Measurements from ENCODE around the gene PLEKHA5.
"Not testable (repeated sequence)": the region's sequence is repeated elsewhere in the genome, so short reads cannot be mapped to it uniquely, and the experiment has no call there.

The PLEKHA5 gene

DNA sequence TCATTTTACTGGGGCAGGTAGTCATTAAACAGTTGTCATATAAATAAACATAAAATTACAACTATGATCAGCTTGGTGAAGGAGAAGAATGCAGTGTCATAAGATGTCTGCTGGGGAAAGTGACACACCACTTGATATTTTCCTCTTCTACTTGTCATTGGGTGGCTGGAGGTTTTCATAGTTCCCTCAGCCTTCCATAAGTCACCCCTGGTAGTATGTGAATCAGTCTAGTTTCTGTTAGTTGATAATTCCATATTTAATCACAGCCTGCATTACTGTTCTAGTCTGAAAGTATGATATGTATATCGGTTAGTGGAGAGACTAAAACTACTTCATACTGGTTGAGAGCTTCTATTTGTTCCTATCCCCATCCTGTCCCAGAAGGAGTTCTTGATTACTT lies 38.2 kb downstream of the PLEKHA5 start:
- DNase-seq (ENCODE audit: low spot score), result no peak

GRCh38 chr12:19168644-19169043 lies 39.1 kb downstream of the PLEKHA5 start:
- DNase-seq (ENCODE audit: low spot score), result no peak

DNA sequence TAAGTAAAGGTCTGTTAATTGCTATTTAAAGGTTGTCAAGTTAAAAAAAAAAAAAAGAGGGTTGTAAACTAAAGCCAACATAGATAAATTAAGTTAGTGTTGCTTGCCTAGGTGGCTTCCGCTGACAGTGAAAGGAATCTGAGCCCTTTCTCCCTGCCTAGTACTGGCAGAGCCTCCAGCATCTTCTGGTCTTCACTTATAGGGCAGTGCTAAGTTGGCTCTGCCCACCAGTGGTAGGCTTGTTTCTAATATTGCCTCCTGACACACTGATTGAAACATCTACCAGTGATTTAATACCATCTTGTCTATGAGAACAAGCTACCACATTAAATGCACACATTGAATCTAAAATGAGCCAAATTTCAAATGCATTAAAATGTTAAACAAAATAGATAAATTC lies 39.7 kb downstream of the PLEKHA5 start:
- DNase-seq (ENCODE audit: low spot score), result no peak

DNA sequence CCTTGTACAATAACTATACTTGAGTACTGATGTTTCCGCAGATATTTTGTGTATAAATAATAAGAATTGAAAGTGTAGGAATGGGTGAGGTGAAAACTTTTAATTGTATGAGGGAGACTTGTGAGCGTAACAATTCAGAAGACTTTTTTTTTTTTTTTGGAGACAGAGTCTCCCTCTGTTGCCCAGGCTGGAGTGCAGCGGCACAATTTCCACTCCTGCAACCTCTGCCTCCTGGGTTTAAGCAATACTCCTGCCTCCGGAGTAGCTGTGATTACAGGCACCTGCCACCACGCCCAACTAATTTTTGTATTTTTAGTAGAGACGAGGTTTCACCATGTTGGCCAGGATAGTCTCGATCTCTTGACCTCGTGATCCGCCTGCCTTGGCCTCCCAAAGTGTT lies 40.8 kb downstream of the PLEKHA5 start:
- DNase-seq (ENCODE audit: low spot score), result not testable (repeated sequence)

DNA sequence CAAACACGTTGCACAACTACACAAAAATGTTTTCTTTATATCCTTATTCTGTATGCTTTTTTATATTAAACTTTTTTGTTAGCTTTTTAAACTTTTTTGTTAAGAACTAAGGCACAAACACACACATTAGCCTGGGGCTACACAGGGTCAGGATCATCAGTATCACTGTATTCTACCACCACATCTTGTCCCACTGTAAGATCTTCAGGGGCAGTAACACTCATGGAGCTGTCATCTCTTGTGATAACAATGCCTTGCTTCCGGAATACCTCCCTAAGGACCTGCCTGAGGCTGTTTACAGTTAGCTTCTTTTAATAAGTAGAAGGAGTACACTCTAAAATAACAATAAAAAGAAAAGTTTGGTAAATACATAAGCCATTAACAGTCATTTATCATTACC lies 42.2 kb downstream of the PLEKHA5 start:
- DNase-seq (ENCODE audit: low spot score), result no peak

DNA sequence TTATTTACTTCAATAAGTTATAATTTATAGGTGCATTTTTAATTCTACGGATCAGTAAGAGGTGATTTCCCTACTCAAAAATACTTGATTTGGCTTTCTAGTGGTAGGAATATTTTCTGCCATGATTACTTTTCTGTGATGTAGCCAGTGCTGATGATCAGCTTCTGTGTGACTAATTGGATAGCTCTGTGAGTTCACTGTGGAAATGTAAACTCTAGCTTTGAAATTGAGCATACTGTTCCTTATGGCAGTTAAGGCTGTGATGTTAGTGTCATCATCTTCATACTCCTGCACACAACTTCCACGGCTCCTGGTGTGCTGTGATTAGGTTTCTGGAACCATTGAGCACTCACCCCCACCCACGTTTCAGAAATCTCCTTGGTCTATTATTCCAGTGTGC lies 48.2 kb downstream of the PLEKHA5 start:
- no peak for DNase-seq (ENCODE audit: low spot score)

- no peak for DNase-seq (ENCODE audit: low spot score)
These were observed 50.5 kb downstream of the PLEKHA5 start for GRCh38 chr12:19179986-19180385.

DNA sequence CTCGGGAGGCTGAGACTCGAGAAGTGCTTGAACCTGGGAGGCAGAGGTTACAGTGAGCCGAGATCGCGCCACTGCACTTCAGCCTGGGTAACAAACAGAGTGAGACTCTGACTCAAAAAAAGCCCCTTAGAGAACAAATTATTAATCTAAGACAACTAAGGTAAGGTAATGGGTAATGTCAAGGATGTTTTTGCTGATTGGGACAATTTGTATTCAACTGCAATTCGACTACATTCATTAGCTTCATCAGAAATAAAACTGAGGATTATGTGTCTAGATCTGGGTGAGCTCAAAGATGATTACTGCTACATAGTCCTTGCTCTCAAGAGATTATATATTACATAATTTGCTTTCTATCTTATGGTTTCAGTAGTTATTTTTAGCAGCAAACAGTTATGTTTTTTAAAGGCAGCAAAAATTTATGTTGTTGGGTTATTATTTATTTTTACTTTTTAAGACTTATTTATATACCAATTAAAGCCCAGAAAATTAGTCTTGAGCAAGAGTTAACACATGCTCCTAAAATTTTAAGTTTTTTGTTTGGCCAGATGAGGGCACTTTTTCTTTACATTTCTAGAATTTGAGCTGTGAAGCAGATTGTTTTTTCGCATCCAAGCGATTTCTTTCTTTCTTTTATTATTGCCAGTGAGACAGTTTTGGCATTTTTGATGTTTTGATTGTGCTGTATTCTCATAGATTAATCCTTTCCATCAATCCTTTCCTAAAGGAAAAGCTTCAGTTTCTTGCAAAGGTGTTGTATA lies 52.3 kb downstream of the PLEKHA5 start:
- DNase-seq (ENCODE audit: low spot score), result no peak

DNA sequence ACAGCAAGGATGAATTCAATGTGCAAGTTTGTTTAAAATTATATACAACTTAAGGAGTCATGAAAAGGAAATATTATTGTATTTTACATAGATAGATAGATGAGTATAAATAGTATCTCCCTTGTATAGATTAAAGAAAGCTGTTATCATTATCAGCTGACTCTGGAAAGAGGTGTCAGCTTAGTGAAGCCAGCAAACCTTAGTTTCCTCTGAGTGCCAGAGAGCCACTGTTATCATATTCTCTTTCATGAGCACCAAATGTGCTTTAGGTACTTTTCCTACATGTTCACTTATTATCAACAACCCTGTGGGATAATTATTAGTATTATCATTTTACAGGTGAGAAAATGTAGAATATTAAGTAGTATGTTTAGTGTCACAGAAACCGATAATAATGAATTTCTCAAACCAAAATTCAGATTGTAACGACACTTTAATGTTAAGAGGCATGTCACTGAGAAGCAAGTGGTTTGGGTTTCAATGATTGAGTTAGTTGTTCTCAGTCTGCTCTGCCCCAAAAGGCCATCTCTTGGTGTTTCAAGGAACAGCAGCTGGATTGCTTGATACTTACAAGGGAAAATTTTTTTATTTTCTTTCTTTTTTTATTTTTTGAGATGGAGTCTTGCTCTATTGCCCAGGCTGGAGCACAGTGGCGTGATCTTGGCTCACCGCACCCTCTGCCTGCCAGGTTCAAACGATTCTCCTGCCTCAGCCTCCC lies 53.7 kb downstream of the PLEKHA5 start:
- DNase-seq (ENCODE audit: low spot score), result no peak

GRCh38 chr12:19185262-19185929 lies 55.9 kb downstream of the PLEKHA5 start:
- no peak for DNase-seq (ENCODE audit: low spot score)

DNA sequence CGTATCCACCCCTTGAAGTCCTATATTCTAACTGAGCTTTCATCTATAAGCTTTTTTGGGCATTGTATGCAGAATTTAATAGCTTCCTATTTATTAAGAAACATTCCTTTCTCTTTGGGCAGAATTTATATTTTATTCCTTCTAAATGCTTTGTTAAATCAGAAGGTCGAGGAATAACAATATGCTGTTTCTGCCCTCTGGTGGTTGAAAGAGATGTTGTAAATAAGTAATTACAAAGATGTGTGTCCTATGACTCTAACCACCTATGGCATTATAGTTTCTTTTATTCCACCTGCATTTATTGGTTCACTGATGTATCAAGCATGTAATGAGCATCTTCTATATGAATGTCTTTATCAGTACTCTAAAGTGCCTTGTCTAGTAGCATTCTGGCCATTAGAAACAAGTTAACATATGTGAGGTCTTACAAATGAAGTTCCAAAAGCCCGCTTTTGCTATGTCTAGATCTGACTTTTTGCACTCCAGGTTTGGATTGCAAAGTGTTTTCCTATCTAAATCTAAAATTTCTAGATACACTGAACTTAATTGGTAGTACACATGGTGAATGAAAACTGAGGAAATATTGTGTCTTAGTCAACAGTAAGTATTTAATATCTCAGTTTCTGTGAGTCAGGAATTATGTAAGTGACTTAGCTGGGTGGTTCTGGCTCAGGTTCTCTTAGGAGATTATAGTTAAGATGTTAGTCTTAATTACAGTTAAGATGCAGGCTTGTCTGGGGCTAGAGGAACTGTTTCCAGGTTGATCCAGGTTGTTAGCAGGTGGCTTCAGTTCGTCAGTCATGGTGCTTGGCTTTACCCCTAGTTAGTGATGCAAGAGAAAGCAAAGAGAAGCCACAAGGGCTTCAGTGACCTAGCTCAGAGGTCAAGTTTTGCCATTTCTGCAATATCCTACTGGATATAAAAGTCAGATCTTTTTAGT lies 57.5 kb downstream of the PLEKHA5 start:
- DNase-seq (ENCODE audit: low spot score), result peak; percentile 27

DNA sequence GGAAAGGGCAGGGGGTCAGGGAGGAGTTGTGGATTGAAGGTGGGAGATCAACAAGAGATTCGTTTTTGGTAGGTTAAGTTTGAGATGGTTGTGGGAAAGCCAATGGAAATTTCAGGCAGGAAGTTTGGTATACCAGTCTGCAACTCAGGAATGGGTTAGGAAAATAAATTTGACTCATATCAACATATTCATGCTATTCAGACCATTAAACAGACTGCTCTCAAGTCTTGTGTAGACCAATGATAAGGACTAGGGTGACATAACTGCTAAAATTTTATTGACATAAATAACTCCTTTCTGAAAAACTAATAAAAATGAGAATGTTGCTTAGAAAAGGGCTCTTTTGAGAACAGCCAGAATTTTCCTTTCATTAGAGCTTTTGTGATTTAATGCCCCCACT lies 60.0 kb downstream of the PLEKHA5 start:
- DNase-seq (ENCODE audit: low spot score), result no peak

- DNase-seq (ENCODE audit: low spot score), result no peak
These were observed 60.9 kb downstream of the PLEKHA5 start for GRCh38 chr12:19190292-19191031.

DNA sequence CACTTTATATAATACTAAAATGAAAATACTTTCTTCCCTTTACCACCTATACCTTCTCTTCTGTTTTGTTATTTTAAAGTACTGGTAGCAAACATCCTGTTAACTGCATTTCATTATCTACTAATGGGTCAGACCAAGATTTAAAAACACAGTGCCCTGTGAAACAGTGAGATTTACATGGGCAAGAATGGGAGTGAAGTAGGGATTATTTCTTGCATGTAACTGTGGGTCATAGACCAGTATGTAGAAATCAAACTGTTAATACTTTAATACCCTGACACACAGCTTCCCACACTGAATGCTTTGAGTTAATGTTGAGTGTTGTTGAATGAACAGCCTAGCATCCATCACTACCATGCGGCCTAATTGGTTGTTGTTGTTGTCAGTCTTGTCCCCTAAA lies 61.6 kb downstream of the PLEKHA5 start:
- DNase-seq (ENCODE audit: low spot score), result no peak

DNA sequence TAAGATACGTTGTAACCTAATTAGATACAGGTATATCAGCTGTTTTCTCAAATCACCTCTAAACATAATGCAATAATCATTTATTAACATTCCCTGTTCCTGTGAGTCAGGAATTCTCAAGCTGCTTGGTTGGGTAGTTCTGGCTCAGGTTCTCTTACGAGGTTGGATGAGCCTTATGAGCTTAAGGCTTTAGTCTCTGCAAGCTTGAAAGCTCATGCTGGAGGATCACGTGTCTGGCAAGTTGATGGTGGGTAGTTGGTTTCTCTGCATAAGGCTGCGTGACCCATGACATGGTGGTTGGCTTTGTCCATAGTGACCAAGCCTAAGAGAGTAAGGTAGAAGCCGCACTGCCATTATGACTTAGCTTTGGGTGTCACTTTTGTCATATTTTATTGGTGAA lies 62.0 kb downstream of the PLEKHA5 start:
- no peak for DNase-seq (ENCODE audit: low spot score)

DNA sequence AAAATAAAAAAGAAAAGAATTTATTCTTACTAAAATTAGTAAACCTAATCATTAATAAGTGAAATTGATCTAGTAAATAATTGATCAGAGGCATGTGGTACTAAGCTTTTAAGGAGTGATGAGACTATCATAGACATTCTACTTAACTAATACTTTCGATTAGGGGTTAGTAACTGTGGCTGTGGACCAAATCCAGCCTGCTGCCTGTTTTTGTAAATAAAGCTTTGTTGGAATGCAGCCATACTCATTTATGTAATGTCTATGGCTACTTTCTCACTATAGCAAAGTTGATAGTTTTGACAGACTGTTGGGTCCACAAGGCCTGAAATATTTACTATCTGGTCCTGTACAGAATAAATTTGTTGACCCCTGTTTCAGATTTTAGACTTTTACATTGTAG lies 63.2 kb downstream of the PLEKHA5 start:
- no peak for DNase-seq (ENCODE audit: low spot score)

DNA sequence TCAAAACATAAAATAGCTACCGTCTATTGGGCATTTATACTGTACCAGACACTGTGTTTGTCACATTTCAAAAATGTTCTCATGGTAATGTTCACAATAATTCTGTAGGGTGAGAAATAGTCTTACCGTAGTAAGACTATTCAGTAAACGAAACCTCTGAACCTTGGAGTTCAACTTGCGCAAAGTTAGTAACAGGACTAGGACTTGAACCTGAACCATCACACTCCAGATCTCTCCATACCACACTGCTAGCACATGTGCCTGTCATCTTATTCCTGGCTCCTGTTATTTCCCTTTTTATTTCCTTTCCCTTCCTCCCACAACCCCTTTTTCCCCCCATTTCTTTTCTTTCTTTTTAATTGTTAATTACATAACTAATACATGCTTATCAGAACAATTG lies 65.4 kb downstream of the PLEKHA5 start:
- DNase-seq (ENCODE audit: low spot score), result no peak

DNA sequence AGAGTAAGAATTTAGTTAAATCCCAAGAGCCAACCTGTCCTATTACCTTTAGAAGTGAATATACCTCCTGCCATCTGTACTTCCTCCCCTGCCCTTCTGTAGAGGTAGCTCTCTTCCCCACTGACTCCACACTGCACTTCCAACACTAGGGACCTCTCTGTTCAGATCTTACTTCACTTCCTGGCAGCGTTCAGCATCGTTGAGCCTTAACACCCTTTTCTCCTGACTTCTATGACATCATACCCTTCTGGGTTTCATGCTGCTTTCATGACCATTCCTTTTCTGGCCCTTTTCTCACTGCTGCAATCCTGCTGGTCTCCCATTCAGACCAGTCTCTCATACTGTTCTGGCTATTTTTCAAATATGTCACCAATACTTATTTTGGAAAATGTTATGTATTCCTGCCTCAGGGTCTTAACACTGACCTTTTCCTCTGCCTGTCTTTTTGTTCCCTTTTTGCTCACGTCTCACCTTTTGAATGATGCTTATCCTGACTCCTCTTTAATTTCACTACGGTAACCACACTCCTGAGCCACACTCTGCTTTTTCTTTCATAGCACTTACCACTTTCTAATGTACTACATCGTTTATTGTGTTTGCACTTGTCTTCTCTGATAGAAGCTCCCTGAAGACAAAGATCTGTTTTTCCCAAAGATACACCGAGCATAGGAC lies 67.6 kb downstream of the PLEKHA5 start:
- no peak for DNase-seq (ENCODE audit: low spot score)

DNA sequence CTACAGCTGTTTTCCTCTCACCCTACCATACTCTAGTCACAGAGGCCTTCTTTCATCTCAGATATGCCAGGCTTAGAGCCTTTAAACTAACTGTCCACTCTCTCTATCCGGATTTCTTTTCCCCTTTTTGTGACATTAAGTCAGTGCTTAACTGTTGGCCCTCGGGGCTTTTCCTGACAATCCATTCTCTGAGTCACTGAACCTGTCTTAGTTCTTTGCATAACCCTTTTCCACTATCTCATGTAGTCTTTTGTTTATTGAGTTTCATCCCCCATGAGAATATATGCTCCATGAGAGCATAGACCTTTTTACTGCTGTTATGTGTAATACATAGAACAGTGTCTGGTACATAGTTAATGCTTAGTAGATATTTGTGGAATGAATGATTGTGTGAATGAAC lies 68.7 kb downstream of the PLEKHA5 start:
- no peak for DNase-seq (ENCODE audit: low spot score)

- DNase-seq (ENCODE audit: low spot score), result no peak
These were observed 69.8 kb downstream of the PLEKHA5 start for GRCh38 chr12:19199332-19199731.

DNA sequence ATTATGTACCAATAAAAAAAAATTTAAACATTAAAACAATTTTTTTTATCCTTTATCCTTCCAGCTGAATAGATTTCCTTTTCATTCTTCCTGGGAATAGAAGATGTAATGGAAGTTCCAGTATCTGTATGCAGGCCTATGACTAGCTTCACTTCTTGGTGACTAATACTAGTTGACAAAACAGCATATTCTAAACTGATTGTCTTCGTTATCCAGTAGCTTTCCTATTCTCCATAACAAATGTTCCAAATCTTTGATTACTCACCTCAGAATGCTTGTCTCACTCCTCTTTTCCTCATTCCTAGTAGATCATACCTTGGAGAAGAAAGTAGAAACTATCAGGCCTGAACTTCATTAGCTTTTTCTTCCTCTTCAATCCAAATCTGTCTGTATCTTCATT lies 70.7 kb downstream of the PLEKHA5 start:
- DNase-seq (ENCODE audit: low spot score), result no peak
